GF-D8 (cell line): ENCODE results near the gene SCT.
"Not testable (repeated sequence)": the region's sequence is repeated elsewhere in the genome, so short reads cannot be mapped to it uniquely, and the experiment has no call there.

Source experiments
- DNase-seq: peaks from one replicate; lab custom pipeline; 2025; lab: John Stamatoyannopoulos, UW

The SCT gene

GRCh38 chr11:626475-627307 lies at the start of gene SCT:
Gene SCT, minus strand, starts transcription at chr11:627181. Its CDS starts 38 bp downstream, at chr11:627143.
- DNase-seq: no peak

GRCh38 chr11:674406-674805 lies 47.4 kb upstream of the SCT start:
- DNase-seq: no peak

- no peak for DNase-seq
Measured at GRCh38 chr11:673866-674265, 46.9 kb upstream of the SCT start.

GRCh38 chr11:665704-666281 lies 38.8 kb upstream of the SCT start:
- no peak for DNase-seq

- DNase-seq: no peak
Measured at GRCh38 chr11:665062-665703, 38.2 kb upstream of the SCT start.

- no peak for DNase-seq
Measured at GRCh38 chr11:662689-663274, 35.8 kb upstream of the SCT start.

GRCh38 chr11:660681-661444 lies 33.9 kb upstream of the SCT start:
- DNase-seq: no peak

- no peak for DNase-seq
Measured at GRCh38 chr11:660281-660680, 33.3 kb upstream of the SCT start.

- DNase-seq: no peak
Measured at GRCh38 chr11:659532-660085, 32.6 kb upstream of the SCT start.

- DNase-seq: no peak
Measured at GRCh38 chr11:657691-658126, 30.7 kb upstream of the SCT start.

- DNase-seq: no peak
Measured at GRCh38 chr11:656866-657265, 29.9 kb upstream of the SCT start.

- DNase-seq: no peak
Measured at GRCh38 chr11:656426-656825, 29.4 kb upstream of the SCT start.

GRCh38 chr11:655036-655726 lies 28.2 kb upstream of the SCT start:
- no peak for DNase-seq

GRCh38 chr11:654444-654843 lies 27.5 kb upstream of the SCT start:
- not testable (repeated sequence) for DNase-seq

- no peak for DNase-seq
Measured at GRCh38 chr11:653837-654236, 26.9 kb upstream of the SCT start.

GRCh38 chr11:653136-653535 lies 26.2 kb upstream of the SCT start:
- not testable (repeated sequence) for DNase-seq

GRCh38 chr11:650482-650881 lies 23.5 kb upstream of the SCT start:
- no peak for DNase-seq

GRCh38 chr11:647672-648158 lies 20.7 kb upstream of the SCT start:
- DNase-seq: not testable (repeated sequence)

GRCh38 chr11:646214-646613 lies 19.2 kb upstream of the SCT start:
- DNase-seq: no peak

GRCh38 chr11:645536-645935 lies 18.6 kb upstream of the SCT start:
- DNase-seq: no peak
